ENCODE results near the gene SCNN1A.

GRCh38 chr12:6315184-6315583 is 60.2 kb downstream of the SCNN1A start:
- TF ChIP-seq CTCF (IDR thresholded peaks at IDR 0.05) (no peak), POLR2AphosphoS5 (IDR thresholded peaks at IDR 0.05) (no peak), POLR2A (IDR thresholded peaks at IDR 0.05) (no peak), EP300 (IDR thresholded peaks at IDR 0.05) (no peak)
